Measurements from ENCODE around the gene BBLN. TPM values are rescaled to one million over a fixed set of nuclear protein-coding genes. Genes with fewer than 3 reads are reported as not detected.

BBLN gene
- total RNA-seq, 1 donor from 2014 or later, result 69.4 TPM

- peaks cover 24% of the 10 kb centered on the region for H4K20me1 ChIP-seq (ENCODE audit: low read depth)
- no peak overlapping the region for H3K9ac ChIP-seq
- H3K27me3 ChIP-seq, result no peaks in the 10 kb centered on the region
- TF ChIP-seq, protein P1, sequence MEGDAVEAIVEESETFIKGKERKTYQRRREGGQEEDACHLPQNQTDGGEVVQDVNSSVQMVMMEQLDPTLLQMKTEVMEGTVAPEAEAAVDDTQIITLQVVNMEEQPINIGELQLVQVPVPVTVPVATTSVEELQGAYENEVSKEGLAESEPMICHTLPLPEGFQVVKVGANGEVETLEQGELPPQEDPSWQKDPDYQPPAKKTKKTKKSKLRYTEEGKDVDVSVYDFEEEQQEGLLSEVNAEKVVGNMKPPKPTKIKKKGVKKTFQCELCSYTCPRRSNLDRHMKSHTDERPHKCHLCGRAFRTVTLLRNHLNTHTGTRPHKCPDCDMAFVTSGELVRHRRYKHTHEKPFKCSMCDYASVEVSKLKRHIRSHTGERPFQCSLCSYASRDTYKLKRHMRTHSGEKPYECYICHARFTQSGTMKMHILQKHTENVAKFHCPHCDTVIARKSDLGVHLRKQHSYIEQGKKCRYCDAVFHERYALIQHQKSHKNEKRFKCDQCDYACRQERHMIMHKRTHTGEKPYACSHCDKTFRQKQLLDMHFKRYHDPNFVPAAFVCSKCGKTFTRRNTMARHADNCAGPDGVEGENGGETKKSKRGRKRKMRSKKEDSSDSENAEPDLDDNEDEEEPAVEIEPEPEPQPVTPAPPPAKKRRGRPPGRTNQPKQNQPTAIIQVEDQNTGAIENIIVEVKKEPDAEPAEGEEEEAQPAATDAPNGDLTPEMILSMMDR (IDR thresholded peaks at IDR 0.05), result no peak
- TF ChIP-seq EZH2phosphoT487 (IDR thresholded peaks at IDR 0.05) (no peak), EZH2 (IDR thresholded peaks at IDR 0.05) (no peak)
- H3K4me1 ChIP-seq, result peaks cover 4% of the 10 kb centered on the region
- H3K9me3 ChIP-seq (ENCODE audit: low read depth), result no peaks in the 10 kb centered on the region
- DNase-seq (ENCODE audit: low spot score), result no peak
- Mint-ChIP-seq H3K27me3 (ENCODE audit: insufficient read depth, low read depth) (peaks cover 6% of the 10 kb centered on the region), H3K9me3 (no peaks in the 10 kb centered on the region), H3K36me3 (peaks cover 13% of the 10 kb centered on the region), H3K4me3 (no peak overlapping the region), H3K4me1 (peaks cover 18% of the 10 kb centered on the region), H3K27ac (no peak overlapping the region)
- no peak overlapping the region for H3K27ac ChIP-seq
- no peak overlapping the region for H2AFZ ChIP-seq (replicated peaks)
- peaks cover 7% of the 10 kb centered on the region for H3F3A ChIP-seq (ENCODE audit: low read depth)
- H3K79me2 ChIP-seq (ENCODE audit: low read depth), result peaks cover 21% of the 10 kb centered on the region
- H3K36me3 ChIP-seq, result no peaks in the 10 kb centered on the region
- H3K4me2 ChIP-seq, result no peak overlapping the region
- H3K4me3 ChIP-seq, result no peak overlapping the region
These were observed 37.9 kb upstream of the BBLN start for GRCh38 chr9:128121924-128122808.

DNA sequence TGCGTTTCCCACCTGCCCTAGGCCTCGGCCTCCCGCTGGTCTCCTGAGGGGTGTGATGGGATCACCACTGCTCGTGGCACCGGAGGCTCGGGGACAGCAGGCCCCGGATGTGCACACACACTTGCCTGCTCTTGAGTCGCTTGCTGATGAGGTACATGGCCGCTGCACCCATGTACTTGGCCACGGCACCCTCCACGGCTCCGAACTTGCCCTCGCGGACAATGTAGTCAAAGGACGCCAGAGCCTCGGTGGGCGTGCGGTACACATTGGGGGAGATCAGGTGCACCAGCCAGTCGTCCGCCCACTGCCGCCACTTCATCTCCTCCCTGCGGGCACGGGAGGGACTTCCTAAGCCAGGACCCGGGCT, 37.3 kb upstream of the BBLN start:
- Histone ChIP-seq H3F3A (ENCODE audit: low read depth) (peaks cover 5% of the 10 kb centered on the region), H3K4me1 (peaks cover 4% of the 10 kb centered on the region), H3K9me3 (ENCODE audit: low read depth) (no peaks in the 10 kb centered on the region), H3K4me2 (no peak overlapping the region), H2AFZ (replicated peaks) (no peak overlapping the region), H3K79me2 (ENCODE audit: low read depth) (peaks cover 23% of the 10 kb centered on the region), H3K4me3 (no peak overlapping the region), H3K27me3 (no peaks in the 10 kb centered on the region), H3K36me3 (no peaks in the 10 kb centered on the region), H3K9ac (no peak overlapping the region), H3K27ac (no peak overlapping the region), H4K20me1 (ENCODE audit: low read depth) (peaks cover 24% of the 10 kb centered on the region)
- peaks cover 16% of the 10 kb centered on the region for H3K4me1 Mint-ChIP-seq
- no peak overlapping the region for H3K27ac Mint-ChIP-seq
- H3K27me3 Mint-ChIP-seq (ENCODE audit: insufficient read depth, low read depth), result peaks cover 6% of the 10 kb centered on the region
- H3K4me3 Mint-ChIP-seq, result no peak overlapping the region
- TF ChIP-seq, protein P1 (IDR thresholded peaks at IDR 0.05), result no peak
- TF ChIP-seq EZH2phosphoT487 (IDR thresholded peaks at IDR 0.05), result no peak
- no peak for TF ChIP-seq EZH2 (IDR thresholded peaks at IDR 0.05)
- no peaks in the 10 kb centered on the region for H3K9me3 Mint-ChIP-seq
- peaks cover 11% of the 10 kb centered on the region for H3K36me3 Mint-ChIP-seq
- no peak for DNase-seq (ENCODE audit: low spot score)

DNA sequence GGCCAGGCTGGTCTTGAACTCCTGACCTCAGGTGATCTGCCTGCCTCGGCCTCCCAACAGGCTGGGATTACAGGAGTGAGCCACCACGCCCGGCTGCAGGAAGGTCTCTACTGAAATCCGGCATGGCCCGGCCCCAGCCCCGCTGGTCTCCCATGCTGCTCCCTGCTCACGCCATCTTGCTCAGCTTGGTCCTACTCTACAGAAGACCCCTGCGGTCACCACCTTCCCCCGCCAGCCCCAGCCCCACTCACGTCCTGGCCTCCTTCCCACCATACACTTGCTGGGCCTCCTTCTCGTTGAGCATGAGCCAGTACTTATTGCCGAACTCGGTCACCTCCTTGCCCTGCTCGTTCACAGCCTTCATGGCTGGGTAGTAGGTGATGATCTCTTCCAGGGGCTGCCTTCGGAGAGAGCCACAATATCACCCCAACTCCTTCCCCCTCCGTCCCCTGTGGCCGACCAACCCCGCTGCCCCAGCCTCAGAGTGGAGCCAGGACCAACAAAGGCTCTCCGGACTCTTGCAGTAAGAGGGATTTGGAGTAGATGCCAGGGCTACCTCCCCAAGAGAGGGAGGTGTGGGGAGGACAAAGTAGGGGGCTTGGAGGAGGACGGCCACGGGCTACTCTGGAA, 36.5 kb upstream of the BBLN start:
- Histone ChIP-seq H3K27me3 (peaks cover 1% of the 10 kb centered on the region), H3K4me3 (no peak overlapping the region), H3K9ac (no peak overlapping the region), H2AFZ (replicated peaks) (no peak overlapping the region), H3K79me2 (ENCODE audit: low read depth) (peaks cover 23% of the 10 kb centered on the region), H3K9me3 (ENCODE audit: low read depth) (no peaks in the 10 kb centered on the region), H4K20me1 (ENCODE audit: low read depth) (peaks cover 24% of the 10 kb centered on the region), H3K4me2 (no peak overlapping the region), H3K4me1 (no peaks in the 10 kb centered on the region), H3K27ac (no peak overlapping the region), H3F3A (ENCODE audit: low read depth) (no peaks in the 10 kb centered on the region), H3K36me3 (no peaks in the 10 kb centered on the region)
- H3K27ac Mint-ChIP-seq, result no peak overlapping the region
- H3K27me3 Mint-ChIP-seq (ENCODE audit: insufficient read depth, low read depth), result peaks cover 6% of the 10 kb centered on the region
- DNase-seq (ENCODE audit: low spot score), result no peak
- H3K4me1 Mint-ChIP-seq, result peaks cover 11% of the 10 kb centered on the region
- no peak for TF ChIP-seq EZH2phosphoT487 (IDR thresholded peaks at IDR 0.05)
- TF ChIP-seq EZH2 (IDR thresholded peaks at IDR 0.05), result no peak
- TF ChIP-seq, protein P1 (IDR thresholded peaks at IDR 0.05), result no peak
- H3K9me3 Mint-ChIP-seq, result peaks cover 3% of the 10 kb centered on the region
- H3K36me3 Mint-ChIP-seq, result peaks cover 11% of the 10 kb centered on the region
- no peak overlapping the region for H3K4me3 Mint-ChIP-seq
